ENCODE results near the gene TMEM184A. TPM values are rescaled to one million over a fixed set of nuclear protein-coding genes. Genes with fewer than 3 reads are reported as not detected.

The TMEM184A gene
- polyA plus RNA-seq, 2 of the 4 experiments (the other 2 are of a cell fraction), result 14.3 to 18.4 TPM

DNA sequence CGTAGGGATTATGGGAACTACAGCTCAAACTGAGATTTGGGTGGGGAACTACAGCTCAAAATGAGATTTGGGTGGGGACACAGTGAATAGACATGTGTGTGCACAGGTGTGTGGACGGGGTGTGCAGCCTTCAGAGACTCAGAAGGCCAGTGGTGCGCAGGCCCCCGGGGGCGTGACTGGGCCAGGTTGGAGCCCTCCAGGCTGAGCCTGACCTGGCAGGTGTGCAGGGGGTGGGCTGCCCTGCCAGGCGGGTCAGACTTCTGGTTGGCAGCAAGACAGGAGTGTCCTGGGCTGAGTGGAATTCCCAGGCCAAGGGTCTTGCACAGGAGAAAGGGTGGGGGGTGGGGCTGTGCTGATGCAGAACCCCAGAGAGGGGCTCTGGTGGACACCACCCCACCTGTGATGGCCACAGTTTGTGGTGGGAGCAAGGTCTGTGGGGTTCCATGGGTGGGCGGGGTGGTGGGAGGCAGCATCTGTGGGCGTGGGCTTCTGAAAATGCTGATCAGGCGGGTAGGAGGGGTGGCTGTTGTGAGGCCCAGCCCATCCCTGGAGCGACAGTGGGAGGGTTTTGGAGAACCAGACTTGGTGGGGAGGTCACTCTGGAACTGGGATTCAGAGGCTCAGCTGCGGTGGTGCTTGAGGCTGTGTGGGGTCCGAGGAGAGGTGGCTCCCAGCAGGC is 43.1 kb upstream of the TMEM184A start:
- WGBS (ENCODE audit: missing lambda C conversion rate), result 67% methylated on average over 11 of the region's 12 CpGs
- no peak for TF ChIP-seq JUNB (IDR thresholded peaks at IDR 0.05)
- TF ChIP-seq, protein P1, sequence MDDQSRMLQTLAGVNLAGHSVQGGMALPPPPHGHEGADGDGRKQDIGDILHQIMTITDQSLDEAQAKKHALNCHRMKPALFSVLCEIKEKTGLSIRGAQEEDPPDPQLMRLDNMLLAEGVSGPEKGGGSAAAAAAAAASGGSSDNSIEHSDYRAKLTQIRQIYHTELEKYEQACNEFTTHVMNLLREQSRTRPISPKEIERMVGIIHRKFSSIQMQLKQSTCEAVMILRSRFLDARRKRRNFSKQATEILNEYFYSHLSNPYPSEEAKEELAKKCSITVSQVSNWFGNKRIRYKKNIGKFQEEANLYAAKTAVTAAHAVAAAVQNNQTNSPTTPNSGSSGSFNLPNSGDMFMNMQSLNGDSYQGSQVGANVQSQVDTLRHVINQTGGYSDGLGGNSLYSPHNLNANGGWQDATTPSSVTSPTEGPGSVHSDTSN (IDR thresholded peaks at IDR 0.05), result no peak
- TF ChIP-seq HOXA7 (CRISPR knock-in tag; IDR thresholded peaks at IDR 0.05), result no peak
- TF ChIP-seq, protein P2, sequence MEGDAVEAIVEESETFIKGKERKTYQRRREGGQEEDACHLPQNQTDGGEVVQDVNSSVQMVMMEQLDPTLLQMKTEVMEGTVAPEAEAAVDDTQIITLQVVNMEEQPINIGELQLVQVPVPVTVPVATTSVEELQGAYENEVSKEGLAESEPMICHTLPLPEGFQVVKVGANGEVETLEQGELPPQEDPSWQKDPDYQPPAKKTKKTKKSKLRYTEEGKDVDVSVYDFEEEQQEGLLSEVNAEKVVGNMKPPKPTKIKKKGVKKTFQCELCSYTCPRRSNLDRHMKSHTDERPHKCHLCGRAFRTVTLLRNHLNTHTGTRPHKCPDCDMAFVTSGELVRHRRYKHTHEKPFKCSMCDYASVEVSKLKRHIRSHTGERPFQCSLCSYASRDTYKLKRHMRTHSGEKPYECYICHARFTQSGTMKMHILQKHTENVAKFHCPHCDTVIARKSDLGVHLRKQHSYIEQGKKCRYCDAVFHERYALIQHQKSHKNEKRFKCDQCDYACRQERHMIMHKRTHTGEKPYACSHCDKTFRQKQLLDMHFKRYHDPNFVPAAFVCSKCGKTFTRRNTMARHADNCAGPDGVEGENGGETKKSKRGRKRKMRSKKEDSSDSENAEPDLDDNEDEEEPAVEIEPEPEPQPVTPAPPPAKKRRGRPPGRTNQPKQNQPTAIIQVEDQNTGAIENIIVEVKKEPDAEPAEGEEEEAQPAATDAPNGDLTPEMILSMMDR (IDR thresholded peaks at IDR 0.05), result no peak
- no peak for TF ChIP-seq HOXB5 (CRISPR knock-in tag; IDR thresholded peaks at IDR 0.05)
- TF ChIP-seq GATA3 (IDR thresholded peaks at IDR 0.05; ENCODE audit: borderline replicate concordance), result no peak
- TF ChIP-seq TP53 (CRISPR knock-in tag; IDR thresholded peaks at IDR 0.05), result no peak
- no peak for TF ChIP-seq RCOR1 (IDR thresholded peaks at IDR 0.05; ENCODE audit: low read depth, low read length)
- no peak for TF ChIP-seq CEBPB (IDR thresholded peaks at IDR 0.05)
- TF ChIP-seq, protein P3, sequence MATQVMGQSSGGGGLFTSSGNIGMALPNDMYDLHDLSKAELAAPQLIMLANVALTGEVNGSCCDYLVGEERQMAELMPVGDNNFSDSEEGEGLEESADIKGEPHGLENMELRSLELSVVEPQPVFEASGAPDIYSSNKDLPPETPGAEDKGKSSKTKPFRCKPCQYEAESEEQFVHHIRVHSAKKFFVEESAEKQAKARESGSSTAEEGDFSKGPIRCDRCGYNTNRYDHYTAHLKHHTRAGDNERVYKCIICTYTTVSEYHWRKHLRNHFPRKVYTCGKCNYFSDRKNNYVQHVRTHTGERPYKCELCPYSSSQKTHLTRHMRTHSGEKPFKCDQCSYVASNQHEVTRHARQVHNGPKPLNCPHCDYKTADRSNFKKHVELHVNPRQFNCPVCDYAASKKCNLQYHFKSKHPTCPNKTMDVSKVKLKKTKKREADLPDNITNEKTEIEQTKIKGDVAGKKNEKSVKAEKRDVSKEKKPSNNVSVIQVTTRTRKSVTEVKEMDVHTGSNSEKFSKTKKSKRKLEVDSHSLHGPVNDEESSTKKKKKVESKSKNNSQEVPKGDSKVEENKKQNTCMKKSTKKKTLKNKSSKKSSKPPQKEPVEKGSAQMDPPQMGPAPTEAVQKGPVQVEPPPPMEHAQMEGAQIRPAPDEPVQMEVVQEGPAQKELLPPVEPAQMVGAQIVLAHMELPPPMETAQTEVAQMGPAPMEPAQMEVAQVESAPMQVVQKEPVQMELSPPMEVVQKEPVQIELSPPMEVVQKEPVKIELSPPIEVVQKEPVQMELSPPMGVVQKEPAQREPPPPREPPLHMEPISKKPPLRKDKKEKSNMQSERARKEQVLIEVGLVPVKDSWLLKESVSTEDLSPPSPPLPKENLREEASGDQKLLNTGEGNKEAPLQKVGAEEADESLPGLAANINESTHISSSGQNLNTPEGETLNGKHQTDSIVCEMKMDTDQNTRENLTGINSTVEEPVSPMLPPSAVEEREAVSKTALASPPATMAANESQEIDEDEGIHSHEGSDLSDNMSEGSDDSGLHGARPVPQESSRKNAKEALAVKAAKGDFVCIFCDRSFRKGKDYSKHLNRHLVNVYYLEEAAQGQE (IDR thresholded peaks at IDR 0.05), result no peak
- no peak for TF ChIP-seq EP300 (IDR thresholded peaks at IDR 0.05)
- TF ChIP-seq MYC (IDR thresholded peaks at IDR 0.05; ENCODE audit: borderline replicate concordance, low read length), result no peak
- TF ChIP-seq RAD21 (conservative IDR thresholded peaks at IDR 0.05 in 1 of 2, IDR thresholded peaks at IDR 0.05 in 1 of 2), result no peak
- no peak for TF ChIP-seq ZSCAN20 (CRISPR knock-in tag; IDR thresholded peaks at IDR 0.05)
- POLR2A ChIA-PET, result no interaction called here
- Histone ChIP-seq H3K4me2 (no peak overlapping the region), H3K4me3 (no peak overlapping the region), H3K27ac (no peak overlapping the region), H3K9me3 (no peaks in the 10 kb centered on the region), H3K4me1 (no peaks in the 10 kb centered on the region)
- CTCF ChIA-PET, result interaction anchor here (1.1 kb wide), 1 partner anchor 20 kb away, joined by 3 read pairs; no protein-coding TSS in a partner anchor
- DNase-seq (ENCODE audit: low read depth in 1 of 2, low spot score in 1 of 2), result no peak
- no peak for ATAC-seq
- no peak for FAIRE-seq

DNA sequence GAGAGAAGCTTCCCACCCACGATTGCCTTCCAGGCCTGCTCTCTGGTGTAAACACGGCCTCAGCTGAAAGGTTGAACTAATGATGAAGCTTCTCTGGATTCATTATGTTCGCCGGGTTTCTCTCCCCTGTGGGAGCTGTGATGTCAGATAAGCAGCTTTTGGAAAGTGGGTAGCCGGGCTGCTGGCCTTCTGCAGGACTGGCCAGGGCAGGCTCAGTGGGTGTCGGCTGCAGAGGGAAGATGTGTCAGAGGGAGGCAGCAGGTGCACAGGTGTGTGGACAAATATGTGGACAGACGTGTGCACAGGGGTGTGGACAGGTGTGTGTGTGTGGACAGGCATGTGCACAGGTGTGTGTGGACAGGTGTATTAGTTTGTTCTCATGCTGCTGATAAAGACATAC is 42.3 kb upstream of the TMEM184A start:
- ChIA-PET CTCF (interaction anchor here (1.7 kb wide), 1 partner anchor 19 kb away, joined by 6 read pairs; no protein-coding TSS in a partner anchor), POLR2A (no interaction called here)
- no peak for TF ChIP-seq BHLHE40 (IDR thresholded peaks at IDR 0.05; ENCODE audit: low read depth, low read length)
- no peak for TF ChIP-seq CHD4 (IDR thresholded peaks at IDR 0.05; ENCODE audit: borderline replicate concordance)
- TF ChIP-seq FOSL2 (IDR thresholded peaks at IDR 0.05), result no peak
- no peak for TF ChIP-seq FOSL2 (CRISPR knock-in tag; IDR thresholded peaks at IDR 0.05)
- TF ChIP-seq CHD2 (IDR thresholded peaks at IDR 0.05; ENCODE audit: low read length, partially characterized antibody), result no peak
- no peak for TF ChIP-seq RNF2 (IDR thresholded peaks at IDR 0.05; ENCODE audit: borderline replicate concordance, low read depth)
- no peak for TF ChIP-seq JUNB (IDR thresholded peaks at IDR 0.05)
- TF ChIP-seq, protein P4, sequence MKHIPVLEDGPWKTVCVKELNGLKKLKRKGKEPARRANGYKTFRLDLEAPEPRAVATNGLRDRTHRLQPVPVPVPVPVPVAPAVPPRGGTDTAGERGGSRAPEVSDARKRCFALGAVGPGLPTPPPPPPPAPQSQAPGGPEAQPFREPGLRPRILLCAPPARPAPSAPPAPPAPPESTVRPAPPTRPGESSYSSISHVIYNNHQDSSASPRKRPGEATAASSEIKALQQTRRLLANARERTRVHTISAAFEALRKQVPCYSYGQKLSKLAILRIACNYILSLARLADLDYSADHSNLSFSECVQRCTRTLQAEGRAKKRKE (CRISPR knock-in tag; IDR thresholded peaks at IDR 0.05; ENCODE audit: low read depth), result no peak
- no peak for TF ChIP-seq CEBPB (IDR thresholded peaks at IDR 0.05)
- TF ChIP-seq, protein P5, sequence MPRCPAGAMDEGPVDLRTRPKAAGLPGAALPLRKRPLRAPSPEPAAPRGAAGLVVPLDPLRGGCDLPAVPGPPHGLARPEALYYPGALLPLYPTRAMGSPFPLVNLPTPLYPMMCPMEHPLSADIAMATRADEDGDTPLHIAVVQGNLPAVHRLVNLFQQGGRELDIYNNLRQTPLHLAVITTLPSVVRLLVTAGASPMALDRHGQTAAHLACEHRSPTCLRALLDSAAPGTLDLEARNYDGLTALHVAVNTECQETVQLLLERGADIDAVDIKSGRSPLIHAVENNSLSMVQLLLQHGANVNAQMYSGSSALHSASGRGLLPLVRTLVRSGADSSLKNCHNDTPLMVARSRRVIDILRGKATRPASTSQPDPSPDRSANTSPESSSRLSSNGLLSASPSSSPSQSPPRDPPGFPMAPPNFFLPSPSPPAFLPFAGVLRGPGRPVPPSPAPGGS (IDR thresholded peaks at IDR 0.05), result no peak
- no peak for DNase-seq (ENCODE audit: low read depth in 1 of 2, low spot score in 1 of 2)
- Histone ChIP-seq H3K4me1 (no peaks in the 10 kb centered on the region), H3K4me2 (no peak overlapping the region), H3K9me3 (no peaks in the 10 kb centered on the region), H3K27ac (no peak overlapping the region), H3K4me3 (no peak overlapping the region)
- 40% methylated on average over 7 of the region's 7 CpGs for WGBS (ENCODE audit: missing lambda C conversion rate)
- no peak for ATAC-seq
- FAIRE-seq, result no peak

Measured in A549 (cell line).